ENCODE measurements around the gene IRAG1.
A peak's percentile ranks its signal among the peaks of the same experiment; 100 is the strongest.

IRAG1 gene

DNA sequence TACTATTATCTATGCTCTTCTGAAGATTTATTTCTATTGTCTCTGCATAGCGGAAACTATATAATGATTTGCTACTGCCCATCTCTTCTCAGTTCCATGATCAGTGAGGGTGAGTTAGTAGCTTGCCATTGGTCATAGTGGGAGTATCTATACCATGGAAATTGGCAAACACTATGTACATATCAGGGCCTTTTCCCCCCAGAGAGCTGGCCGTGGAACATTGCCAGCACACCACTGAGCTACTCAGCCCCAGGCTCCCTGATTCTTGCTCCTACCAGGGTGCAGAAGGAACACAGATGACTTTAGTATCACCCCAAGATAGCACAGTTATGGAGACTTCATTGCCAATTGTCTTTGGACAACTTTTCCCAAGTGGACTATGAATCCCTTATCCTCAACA, 33.2 kb downstream of the IRAG1 start:
- TF ChIP-seq, protein P1, sequence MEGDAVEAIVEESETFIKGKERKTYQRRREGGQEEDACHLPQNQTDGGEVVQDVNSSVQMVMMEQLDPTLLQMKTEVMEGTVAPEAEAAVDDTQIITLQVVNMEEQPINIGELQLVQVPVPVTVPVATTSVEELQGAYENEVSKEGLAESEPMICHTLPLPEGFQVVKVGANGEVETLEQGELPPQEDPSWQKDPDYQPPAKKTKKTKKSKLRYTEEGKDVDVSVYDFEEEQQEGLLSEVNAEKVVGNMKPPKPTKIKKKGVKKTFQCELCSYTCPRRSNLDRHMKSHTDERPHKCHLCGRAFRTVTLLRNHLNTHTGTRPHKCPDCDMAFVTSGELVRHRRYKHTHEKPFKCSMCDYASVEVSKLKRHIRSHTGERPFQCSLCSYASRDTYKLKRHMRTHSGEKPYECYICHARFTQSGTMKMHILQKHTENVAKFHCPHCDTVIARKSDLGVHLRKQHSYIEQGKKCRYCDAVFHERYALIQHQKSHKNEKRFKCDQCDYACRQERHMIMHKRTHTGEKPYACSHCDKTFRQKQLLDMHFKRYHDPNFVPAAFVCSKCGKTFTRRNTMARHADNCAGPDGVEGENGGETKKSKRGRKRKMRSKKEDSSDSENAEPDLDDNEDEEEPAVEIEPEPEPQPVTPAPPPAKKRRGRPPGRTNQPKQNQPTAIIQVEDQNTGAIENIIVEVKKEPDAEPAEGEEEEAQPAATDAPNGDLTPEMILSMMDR (IDR thresholded peaks at IDR 0.05; ENCODE audit: low read depth, low read length, missing control alignments), result no peak
- H3K4me3 ChIP-seq (ENCODE audit: low read depth, low read length), result no peak overlapping the region
- no peak for DNase-seq (ENCODE audit: low read depth)

DNA sequence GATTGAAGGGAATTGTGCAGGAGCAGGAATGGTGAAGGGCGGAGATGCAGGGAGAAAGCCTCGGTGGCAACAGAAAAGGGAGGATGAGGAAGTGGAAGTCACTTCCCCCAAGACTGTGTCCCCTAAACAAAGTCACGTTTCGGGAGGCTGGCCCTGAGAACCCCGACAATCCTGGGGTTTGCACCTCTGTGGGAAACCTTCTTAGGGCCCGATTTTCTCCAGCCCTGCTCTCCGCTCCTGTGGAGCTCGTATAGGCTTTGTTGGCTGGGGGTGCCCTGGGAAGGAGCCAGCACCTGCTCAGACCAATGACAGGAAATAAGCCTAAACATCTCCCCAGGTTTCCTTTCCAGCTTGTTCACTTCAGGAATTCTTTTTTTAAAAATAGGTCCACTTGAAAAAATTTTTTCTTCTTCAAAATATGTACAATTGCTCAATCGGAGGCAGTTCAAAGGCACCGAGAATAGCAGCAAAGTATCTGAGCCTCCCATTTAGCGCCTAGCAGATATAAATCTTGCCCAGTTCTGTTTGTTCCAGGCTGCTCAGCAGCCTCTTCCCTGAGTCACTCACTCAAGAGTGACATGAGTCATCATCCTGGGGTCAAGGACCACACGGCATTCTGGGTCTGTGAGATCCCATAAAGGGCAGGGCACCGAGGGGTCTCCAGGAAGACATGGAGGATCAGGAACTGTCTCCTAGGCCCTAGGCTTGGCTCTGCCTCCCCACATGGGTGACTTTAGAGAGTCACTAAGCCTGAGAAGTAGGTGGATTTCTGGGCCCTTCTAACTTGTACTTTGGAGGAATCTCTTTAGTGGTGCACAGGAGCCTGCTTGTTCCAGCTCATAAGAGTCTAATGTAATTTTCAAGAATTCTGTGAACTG, 34.0 kb downstream of the IRAG1 start:
- DNase-seq (ENCODE audit: low read depth), result no peak
- TF ChIP-seq, protein P1 (IDR thresholded peaks at IDR 0.05; ENCODE audit: low read depth, low read length, missing control alignments), result no peak
- H3K4me3 ChIP-seq (ENCODE audit: low read depth, low read length), result no peak overlapping the region

DNA sequence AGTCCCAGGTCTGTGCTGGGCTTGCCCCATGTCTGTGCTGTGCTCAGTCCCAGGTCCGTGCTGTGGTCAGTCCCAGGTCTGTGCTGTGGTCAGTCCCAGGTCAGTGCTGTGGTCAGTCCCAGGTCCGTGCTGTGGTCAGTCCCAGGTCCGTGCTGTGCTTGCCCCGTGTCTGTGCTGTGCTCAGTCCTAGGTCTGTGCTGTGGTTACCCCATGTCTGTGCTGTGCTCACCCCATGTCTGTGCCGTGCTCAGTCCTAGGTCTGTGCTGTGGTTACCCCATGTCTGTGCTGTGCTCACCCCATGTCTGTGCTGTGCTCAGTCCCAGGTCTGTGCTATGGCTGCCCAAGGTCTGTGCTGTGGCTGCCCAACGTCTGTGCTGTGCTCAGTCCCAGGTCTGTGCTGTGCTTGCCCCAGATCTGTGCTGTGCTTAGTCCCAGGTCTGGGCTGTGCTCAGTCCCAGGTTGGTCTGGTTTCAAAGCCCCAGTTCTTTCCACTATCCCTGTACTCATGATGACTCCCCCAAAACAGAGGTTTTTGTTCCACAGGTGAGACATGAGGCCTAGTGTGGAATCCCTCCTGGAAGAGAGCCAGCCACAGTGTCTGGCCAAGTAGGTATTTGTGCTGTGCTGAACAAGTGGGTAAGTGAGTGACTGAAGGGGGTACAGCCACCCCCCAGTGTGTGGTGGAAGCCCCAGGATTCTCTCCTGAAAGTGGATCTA, 34.8 kb downstream of the IRAG1 start:
- TF ChIP-seq, protein P1 (IDR thresholded peaks at IDR 0.05; ENCODE audit: low read depth, low read length, missing control alignments), result no peak

DNA sequence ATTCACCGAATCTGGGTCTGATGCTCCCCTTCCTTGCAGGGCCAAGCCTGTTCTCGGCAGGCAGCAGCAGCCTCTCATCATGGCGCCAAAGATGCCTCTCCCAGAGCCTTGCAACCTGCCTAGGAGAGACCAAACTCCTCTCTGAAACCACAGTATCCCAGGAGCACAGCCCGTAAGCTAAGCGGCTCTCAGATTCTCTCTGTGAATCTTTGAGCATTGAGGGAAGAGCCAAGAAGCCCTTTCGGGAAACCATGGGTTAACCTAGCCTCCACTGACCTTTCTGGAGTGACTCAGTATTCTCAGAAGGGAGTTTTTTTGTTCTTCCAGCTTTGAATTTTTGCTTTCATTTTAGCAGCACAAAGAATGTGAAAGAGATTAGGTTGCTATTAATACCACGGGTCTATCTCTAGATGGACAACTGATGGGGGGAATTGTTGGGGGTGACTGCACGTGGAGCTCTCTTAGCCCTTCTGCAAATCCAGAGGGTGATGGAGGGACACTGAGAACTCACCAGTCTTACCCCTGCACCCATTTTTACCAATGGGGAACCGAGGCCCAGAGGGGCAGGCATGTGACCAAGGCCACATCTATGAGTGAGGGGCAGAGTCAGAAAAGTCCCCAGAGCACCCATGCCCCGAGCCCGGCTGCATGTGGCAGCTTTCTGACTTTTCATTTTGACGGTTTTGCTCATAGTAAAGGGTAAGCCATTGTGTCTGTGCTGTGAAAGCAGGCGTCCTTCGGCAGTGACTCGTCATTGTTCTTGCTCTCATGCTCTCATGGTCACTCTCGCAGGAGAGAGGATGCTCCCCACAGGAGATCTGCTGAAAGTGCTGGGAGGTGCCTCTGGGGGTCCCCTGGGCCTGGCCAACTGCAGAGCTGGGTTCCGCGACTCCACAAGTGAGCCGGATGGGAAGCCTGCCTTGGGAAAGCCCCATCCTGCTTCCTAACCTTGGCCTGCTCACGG, 36.0 kb downstream of the IRAG1 start:
- TF ChIP-seq, protein P1 (IDR thresholded peaks at IDR 0.05; ENCODE audit: low read depth, low read length, missing control alignments), result no peak
- H3K4me3 ChIP-seq (ENCODE audit: low read depth, low read length), result peak overlapping the region; percentile 11; the same call in 1 of the 2 replicates
- no peak for DNase-seq (ENCODE audit: low read depth)

More for the DNA sequence above, 34.8 kb downstream of the IRAG1 start:
- H3K4me3 ChIP-seq (ENCODE audit: low read depth, low read length), result no peak overlapping the region
- no peak for DNase-seq (ENCODE audit: low read depth)

DNA sequence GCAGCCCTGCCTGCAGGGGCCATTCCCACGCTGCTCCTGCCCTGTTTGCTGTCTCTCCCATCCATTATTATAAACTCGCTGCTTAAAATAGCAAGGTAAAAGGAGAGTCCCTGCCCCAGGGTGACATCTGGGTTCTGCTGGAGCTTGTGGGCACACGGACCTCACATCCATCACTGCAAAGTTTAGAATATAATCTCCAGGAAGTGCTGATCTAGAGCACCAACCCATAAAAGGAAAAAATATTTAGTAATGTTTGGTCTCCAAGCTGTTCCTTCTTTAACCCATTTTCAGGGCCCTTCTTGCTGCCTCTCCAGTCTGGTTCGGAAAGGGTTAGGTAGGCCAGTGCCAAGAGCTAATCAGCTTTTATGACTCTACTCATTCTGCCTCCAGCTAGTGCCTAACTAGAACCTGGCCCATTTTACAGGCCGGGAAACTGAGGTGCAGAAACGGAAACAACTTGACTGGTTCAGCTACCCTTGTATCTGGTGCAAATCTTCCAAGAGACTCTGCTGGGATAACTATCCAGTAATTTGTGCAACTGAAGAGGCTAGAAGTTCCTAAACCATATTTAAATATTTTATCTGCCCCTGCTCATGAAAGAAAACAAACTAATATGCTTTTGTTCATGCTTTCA, 37.5 kb downstream of the IRAG1 start:
- TF ChIP-seq, protein P1 (IDR thresholded peaks at IDR 0.05; ENCODE audit: low read depth, low read length, missing control alignments), result no peak
- no peak overlapping the region for H3K4me3 ChIP-seq (ENCODE audit: low read depth, low read length)
- no peak for DNase-seq (ENCODE audit: low read depth)

DNA sequence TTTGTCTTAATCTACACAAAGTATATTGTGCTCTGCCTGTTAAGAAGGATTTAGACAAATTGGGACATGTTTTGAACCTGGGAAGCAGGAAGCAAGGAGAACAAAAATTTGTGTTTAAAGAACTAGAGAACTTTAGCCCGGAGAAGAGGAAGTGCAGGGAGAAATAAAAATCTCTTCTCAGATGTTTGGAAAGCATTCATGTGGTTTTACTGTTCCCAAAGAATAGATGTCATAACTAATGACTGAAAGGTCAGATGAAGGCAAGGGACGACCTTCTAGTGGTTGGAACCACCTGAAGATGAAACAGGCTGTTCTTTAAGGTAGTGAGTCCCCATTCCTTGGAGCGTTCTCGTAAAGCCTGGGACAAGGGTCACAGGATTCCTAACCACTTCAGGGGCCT, 38.3 kb downstream of the IRAG1 start:
- TF ChIP-seq, protein P1 (IDR thresholded peaks at IDR 0.05; ENCODE audit: low read depth, low read length, missing control alignments), result no peak
- DNase-seq (ENCODE audit: low read depth), result no peak
- no peak overlapping the region for H3K4me3 ChIP-seq (ENCODE audit: low read depth, low read length)
